ENCODE data around the gene R3HDM1.
"Not testable (repeated sequence)": the region's sequence is repeated elsewhere in the genome, so short reads cannot be mapped to it uniquely, and the experiment has no call there.

R3HDM1 gene

DNA sequence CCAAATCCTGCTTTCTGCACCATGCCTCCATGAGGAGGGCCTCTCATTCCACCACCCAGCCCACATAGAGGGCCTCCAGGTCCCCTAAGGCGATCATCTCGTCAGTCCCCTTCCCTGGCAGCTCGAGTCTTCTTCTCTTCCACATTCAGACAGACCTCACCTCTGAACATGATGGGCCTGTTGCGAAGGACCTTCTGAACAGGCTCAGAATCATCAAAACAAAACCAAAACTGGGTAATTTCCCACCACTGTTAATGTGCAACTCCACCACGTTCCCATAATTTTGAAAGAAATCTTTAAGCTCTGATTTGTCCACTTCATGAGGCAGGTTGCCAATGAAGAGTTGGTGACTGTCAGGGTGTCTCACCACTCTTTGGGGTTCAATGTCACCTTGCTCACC is 20.7 kb upstream of the R3HDM1 start:
- TF ChIP-seq, protein P1, sequence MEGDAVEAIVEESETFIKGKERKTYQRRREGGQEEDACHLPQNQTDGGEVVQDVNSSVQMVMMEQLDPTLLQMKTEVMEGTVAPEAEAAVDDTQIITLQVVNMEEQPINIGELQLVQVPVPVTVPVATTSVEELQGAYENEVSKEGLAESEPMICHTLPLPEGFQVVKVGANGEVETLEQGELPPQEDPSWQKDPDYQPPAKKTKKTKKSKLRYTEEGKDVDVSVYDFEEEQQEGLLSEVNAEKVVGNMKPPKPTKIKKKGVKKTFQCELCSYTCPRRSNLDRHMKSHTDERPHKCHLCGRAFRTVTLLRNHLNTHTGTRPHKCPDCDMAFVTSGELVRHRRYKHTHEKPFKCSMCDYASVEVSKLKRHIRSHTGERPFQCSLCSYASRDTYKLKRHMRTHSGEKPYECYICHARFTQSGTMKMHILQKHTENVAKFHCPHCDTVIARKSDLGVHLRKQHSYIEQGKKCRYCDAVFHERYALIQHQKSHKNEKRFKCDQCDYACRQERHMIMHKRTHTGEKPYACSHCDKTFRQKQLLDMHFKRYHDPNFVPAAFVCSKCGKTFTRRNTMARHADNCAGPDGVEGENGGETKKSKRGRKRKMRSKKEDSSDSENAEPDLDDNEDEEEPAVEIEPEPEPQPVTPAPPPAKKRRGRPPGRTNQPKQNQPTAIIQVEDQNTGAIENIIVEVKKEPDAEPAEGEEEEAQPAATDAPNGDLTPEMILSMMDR (conservative IDR thresholded peaks at IDR 0.05; ENCODE audit: low read depth, low read length), result no peak
- DNase-seq (ENCODE audit: low read depth), result no peak
- H3K4me3 ChIP-seq (ENCODE audit: low read depth, low read length), result no peak overlapping the region

DNA sequence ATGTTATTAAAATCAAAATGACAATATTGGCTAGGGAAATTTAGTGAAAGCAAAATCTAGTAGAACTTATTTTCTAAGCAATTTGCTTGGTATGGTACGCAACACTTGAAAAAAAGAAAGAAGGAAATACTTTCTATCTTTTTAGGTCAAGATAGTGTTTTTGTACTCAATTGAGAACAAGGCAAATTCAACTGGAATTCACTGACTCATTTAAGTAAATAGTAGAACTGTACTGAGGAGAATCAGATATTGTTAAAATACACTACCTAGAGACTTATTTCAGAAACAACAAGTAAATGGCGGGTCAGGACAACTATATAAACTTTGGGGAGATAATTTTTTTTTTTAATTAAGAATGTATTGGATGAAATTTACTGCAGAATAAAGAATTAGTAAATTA is 19.2 kb upstream of the R3HDM1 start:
- TF ChIP-seq, protein P1 (conservative IDR thresholded peaks at IDR 0.05; ENCODE audit: low read depth, low read length), result no peak
- DNase-seq (ENCODE audit: low read depth), result peak; percentile 45
- no peak overlapping the region for H3K4me3 ChIP-seq (ENCODE audit: low read depth, low read length)

DNA sequence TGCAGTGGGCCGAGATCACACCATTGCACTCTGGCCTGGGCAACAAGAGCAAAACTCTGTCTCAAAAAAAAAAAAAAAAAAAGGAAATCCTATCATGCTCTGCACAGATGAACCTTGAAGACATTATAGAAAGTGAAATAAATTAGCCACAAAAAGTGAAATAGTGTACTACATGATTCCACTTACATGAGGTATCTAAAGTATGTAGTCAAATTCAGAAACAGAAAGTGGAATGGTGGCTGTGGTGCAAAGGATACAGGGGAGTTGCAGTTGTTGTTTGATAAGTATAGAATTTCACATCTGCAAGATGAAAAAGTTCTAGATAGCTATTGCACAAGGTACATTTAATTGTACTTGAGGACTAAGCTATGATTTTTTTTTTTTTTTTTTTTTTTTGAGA is 5.5 kb upstream of the R3HDM1 start:
- TF ChIP-seq, protein P1 (conservative IDR thresholded peaks at IDR 0.05; ENCODE audit: low read depth, low read length), result no peak
- no peak for DNase-seq (ENCODE audit: low read depth)
- no peak overlapping the region for H3K4me3 ChIP-seq (ENCODE audit: low read depth, low read length)

DNA sequence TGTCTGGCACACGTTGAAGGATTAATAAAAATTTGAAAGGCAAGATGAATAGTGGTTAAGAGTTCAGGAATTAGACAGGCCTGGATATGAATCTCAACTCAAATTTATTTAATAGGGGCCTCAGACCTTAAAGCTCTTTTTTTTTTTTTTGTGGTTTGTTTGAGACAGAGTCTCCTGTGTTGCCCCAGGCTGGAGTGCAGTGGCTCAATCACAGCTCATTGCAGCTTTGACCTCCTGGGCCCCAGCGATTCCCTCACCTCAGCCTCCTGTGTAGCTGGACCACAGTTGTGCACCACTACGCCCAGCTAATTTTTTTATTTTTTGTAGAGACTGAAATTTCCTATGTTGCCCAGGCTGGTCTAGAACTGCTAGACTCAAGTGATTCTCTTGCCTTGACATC is 3.3 kb upstream of the R3HDM1 start:
- DNase-seq (ENCODE audit: low read depth), result no peak
- H3K4me3 ChIP-seq (ENCODE audit: low read depth, low read length), result no peak overlapping the region
- TF ChIP-seq, protein P1 (conservative IDR thresholded peaks at IDR 0.05; ENCODE audit: low read depth, low read length), result no peak

DNA sequence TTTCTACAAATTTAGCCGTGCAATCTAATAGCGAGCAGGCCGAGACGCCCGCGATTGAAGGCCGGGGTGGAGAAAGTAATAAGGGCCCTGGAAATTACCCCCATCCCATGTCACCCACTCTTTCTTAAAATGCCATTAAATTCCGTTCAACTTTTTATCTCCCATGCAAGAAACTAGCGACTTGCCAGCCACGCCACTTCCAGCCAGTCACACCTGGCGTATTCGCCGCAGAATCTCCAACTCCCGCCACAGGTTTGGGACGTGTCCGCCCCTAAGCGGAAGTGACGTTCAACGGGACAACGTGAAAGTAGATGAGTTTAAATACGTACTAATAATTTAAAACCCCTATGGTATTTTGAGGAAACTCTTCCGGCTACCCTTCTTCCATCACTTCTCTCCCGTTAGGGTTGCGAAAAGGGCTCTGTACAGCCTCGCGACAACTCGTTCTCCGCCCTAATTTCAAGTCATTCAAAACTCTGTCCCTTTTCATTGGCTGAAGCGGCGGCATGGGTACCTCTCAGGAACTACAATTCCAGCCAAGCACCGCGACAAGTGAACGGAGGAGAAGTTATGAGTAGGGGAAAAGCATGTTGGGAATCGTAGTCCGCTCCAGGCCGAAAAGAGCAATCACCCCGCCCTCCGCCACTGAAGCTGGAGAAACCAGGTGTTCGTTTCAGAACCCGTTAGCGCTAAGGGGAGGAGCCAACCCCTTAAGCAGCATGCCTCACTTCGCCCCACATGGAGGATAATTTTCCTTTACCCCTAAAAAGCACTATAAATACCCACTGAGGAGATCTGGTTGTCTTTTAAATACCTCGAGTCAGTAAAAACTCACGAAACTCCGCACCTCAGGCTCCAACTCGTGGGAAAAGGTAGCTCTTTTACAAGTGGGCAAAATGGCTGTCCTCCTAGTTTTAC is 712 bp upstream of the R3HDM1 start, which contains the start of gene ZRANB3:
Gene ZRANB3, minus strand, starts transcription at position 906 of the 918 bp plus-strand sequence.
- TF ChIP-seq, protein P1 (conservative IDR thresholded peaks at IDR 0.05; ENCODE audit: low read depth, low read length), result no peak
- peak; percentile 99 for DNase-seq (ENCODE audit: low read depth)
- H3K4me3 ChIP-seq (ENCODE audit: low read depth, low read length), result peak within 1 kb of the TSS; percentile 92

DNA sequence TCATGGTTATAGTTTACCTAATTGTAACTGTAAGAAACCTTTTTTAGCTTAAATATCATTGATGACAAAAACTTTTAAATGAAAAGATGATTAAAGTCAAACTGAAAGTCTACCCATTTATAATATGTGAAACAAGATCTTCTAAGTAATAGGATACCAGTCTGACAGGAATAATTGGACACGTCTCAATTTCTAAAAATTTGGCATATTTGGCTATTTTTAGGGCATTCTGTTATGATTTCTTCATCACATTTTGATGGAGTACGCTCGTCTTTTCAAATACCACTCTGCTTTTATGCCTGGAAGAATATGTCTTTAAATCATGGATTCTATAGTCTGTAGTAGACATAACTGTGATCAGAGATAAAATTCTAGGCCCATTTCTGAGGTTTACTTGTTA is 1.3 kb downstream of the R3HDM1 start:
- H3K4me3 ChIP-seq (ENCODE audit: low read depth, low read length), result peak overlapping the region; percentile 23
- TF ChIP-seq, protein P1 (conservative IDR thresholded peaks at IDR 0.05; ENCODE audit: low read depth, low read length), result no peak
- peak; percentile 45 for DNase-seq (ENCODE audit: low read depth)

DNA sequence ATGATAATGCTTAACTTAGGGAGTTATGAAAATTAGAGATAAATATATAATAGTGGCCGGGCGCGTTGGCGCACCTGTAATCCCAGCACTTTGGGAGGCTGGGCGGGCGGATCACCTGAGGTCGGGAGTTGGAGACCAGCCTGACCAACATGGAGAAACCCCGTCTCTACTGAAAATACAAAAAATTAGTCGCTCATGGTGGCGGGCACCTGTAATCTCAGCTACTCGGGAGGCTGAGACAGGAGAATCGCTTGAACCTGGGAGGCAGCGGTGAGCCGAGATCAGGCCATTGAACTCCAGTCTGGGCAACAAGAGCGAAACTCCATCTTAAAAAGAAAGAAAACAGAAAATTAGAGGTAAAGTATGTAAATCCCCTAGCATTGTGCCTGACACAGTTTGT is 2.3 kb downstream of the R3HDM1 start:
- not testable (repeated sequence) for H3K4me3 ChIP-seq (ENCODE audit: low read depth, low read length); DNase-seq (ENCODE audit: low read depth)

All from choroid plexus epithelial cell (primary cell).